ENCODE results near the gene TFDP1.

DNA sequence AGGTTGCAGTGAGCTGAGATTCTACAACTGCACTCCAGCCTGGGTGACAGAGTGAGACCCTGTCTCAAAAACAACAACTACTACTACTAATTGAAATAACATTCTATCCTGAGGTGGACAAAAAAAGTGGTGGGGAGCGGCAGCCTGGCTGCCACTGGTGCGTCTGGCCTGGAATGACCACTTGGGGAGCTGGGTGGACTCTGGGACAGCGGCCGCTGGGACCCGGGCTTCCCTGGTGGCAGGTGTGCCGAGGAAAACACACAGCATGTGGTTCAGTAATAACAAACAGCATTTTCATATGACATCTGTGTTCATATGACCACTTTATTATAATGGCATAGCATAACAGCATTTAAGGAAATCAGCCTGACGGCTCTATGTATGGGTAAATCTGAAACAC, 33.9 kb downstream of the TFDP1 start:
- TF ChIP-seq, protein P1, sequence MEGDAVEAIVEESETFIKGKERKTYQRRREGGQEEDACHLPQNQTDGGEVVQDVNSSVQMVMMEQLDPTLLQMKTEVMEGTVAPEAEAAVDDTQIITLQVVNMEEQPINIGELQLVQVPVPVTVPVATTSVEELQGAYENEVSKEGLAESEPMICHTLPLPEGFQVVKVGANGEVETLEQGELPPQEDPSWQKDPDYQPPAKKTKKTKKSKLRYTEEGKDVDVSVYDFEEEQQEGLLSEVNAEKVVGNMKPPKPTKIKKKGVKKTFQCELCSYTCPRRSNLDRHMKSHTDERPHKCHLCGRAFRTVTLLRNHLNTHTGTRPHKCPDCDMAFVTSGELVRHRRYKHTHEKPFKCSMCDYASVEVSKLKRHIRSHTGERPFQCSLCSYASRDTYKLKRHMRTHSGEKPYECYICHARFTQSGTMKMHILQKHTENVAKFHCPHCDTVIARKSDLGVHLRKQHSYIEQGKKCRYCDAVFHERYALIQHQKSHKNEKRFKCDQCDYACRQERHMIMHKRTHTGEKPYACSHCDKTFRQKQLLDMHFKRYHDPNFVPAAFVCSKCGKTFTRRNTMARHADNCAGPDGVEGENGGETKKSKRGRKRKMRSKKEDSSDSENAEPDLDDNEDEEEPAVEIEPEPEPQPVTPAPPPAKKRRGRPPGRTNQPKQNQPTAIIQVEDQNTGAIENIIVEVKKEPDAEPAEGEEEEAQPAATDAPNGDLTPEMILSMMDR (IDR thresholded peaks at IDR 0.05) = no peak
- TF ChIP-seq POLR2A (IDR thresholded peaks at IDR 0.05) = no peak

All from right lobe of liver (tissue), 4 donors.